MCF 10A (cell line): Measurements from ENCODE around the gene GPR61. TPM values are rescaled to one million over a fixed set of nuclear protein-coding genes. Genes with fewer than 3 reads are reported as not detected.

Experiments
- BruUV-seq: library from RNA; stranded (reverse); fragments of 400-500 nt; replicated peaks from 2 replicates; lab custom pipeline; 2021; lab: Mats Ljungman, UMichigan
- CTCF ChIA-PET: fragments of 300-600 bp; sonication (Branson Sonifier 250); formaldehyde crosslinking; extraction: SDS; loops from one replicate; lab custom pipeline; 2021; ENCODE audit warnings: antibody characterized with exemption, inconsistent platforms; lab: Yijun Ruan, JAX
- POLR2A ChIA-PET: fragments of 300-600, 350-650 bp; sonication (Branson Sonifier 250); formaldehyde crosslinking; extraction: SDS; loops from one replicate; lab custom pipeline; 2020; ENCODE audit warnings: antibody characterized with exemption, inconsistent platforms; lab: Yijun Ruan, JAX
- DNase-seq: peaks from one replicate; pipeline ENCODE4 v3.0.0-alpha.2; 2018; ENCODE audit not compliant: unreplicated experiment
- H3K27ac Mint-ChIP-seq: one replicate; pipeline ENCODE4 v1.8.0; 2022; ENCODE audit warnings: mild to moderate bottlenecking, low read depth, mixed read lengths; ENCODE audit not compliant: unreplicated experiment
- H3K27me3 Mint-ChIP-seq: one replicate; pipeline ENCODE4 v1.8.0; 2022; ENCODE audit warnings: mixed read lengths; ENCODE audit not compliant: insufficient read depth, unreplicated experiment
- H3K36me3 Mint-ChIP-seq: one replicate; pipeline ENCODE4 v1.8.0; 2022; ENCODE audit warnings: mild to moderate bottlenecking, moderate library complexity, mixed read lengths; ENCODE audit not compliant: insufficient read depth, unreplicated experiment
- H3K4me1 Mint-ChIP-seq: one replicate; pipeline ENCODE4 v1.8.0; 2022; ENCODE audit warnings: mixed read lengths; ENCODE audit not compliant: insufficient read depth, unreplicated experiment
- H3K4me3 Mint-ChIP-seq: one replicate; pipeline ENCODE4 v1.8.0; 2022; ENCODE audit warnings: mild to moderate bottlenecking, moderate library complexity, mixed read lengths; ENCODE audit not compliant: unreplicated experiment
- H3K9me3 Mint-ChIP-seq: one replicate; pipeline ENCODE4 v1.8.0; 2022; ENCODE audit warnings: mixed read lengths; ENCODE audit not compliant: unreplicated experiment
- intact Hi-C: fragments of 100-400 bp; cut with micrococcal nuclease; formaldehyde crosslinking; loops from 2 replicates; pipeline ENCODE4 v1.14.1; 2022
- total RNA-seq: library from RNA; stranded (reverse); gene quantifications from 2 replicates; pipeline ENCODE4 v1.2.3, GENCODE V29; 2022
- TF ChIP-seq, protein P1 (sequence below): fragments of 200-600 bp; IDR thresholded peaks from one replicate; pipeline ENCODE4 v1.8.0; 2022; ENCODE audit warnings: antibody characterized with exemption, mild to moderate bottlenecking; ENCODE audit not compliant: unreplicated experiment

The GPR61 gene
- total RNA-seq, 1 experiment from 2014 or later, result not detected

DNA sequence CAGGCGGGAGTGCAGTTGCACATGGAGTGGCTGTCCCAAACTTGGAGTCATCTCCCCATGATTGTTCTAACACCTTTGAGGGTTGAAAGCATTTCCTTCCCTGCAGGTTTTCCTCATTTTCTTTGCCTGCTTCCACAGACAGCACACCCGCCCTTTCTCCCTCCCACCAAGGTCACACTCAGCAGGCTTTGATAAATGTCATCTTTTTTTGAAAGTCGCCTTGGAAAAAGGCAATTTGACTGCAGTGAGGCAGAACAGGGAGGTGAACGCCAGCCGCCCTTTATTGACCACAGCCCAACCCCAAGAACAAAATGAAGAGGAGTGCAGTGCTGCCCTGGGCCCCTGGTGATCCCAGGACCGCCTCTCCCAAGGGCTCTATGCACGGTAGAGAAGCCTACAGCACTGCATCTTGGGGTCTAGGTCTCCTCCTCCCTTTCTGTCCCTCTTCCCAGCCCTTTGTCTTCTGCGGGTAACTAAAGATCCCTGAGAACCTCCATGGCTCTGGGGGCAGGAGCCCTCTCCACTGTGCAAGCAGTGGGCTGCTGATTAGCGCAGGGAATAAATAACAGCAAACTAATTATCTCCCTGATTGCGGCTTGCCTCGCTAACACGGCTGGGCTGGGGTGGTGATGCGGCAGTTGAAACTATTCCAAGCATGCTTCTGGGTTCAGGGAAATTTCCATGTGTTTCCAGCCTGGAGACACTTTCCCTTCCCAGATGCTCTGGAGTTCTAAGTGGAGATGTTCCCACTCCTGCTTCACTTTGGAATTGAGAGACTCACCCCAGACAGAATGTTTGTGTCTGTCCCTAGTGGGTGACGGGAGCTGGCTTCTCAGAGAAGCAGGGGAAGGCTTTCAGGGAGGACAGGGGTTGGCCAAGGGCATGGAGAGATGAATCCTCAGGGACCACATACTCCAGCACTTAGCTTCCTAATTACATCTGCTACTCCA, 18.4 kb upstream of the GPR61 start:
- H3K4me1 Mint-ChIP-seq, result no peaks in the 10 kb centered on the region
- CTCF ChIA-PET, result interaction anchor here (0.7 to 40.0 kb wide), 5 partner anchors 11 to 27 kb away, joined by 3 to 1071 read pairs (median 41); partner anchors contain the start of genes AMIGO1, ATXN7L2, CYB561D1 and GPR61
- H3K27me3 Mint-ChIP-seq, result peaks cover 24% of the 10 kb centered on the region

GRCh38 chr1:109522026-109522425, 17.6 kb upstream of the GPR61 start:
- Mint-ChIP-seq H3K36me3 (no peaks in the 10 kb centered on the region), H3K9me3 (no peaks in the 10 kb centered on the region), H3K27ac (no peak overlapping the region), H3K27me3 (peaks cover 28% of the 10 kb centered on the region), H3K4me1 (no peaks in the 10 kb centered on the region), H3K4me3 (no peak overlapping the region)
- CTCF ChIA-PET, result interaction anchor here (0.7 to 26.1 kb wide), 3 partner anchors 11 to 21 kb away, joined by 3 to 1071 read pairs (median 41); partner anchors contain the start of genes AMIGO1, ATXN7L2 and CYB561D1
- intact Hi-C loops, result no loop called here
- POLR2A ChIA-PET, result interaction anchor here (0.9 kb wide), 1 partner anchor 27 kb away, joined by 4 read pairs; the partner anchor contains the start of gene GNAI3
- no peak for DNase-seq
- TF ChIP-seq, protein P1, sequence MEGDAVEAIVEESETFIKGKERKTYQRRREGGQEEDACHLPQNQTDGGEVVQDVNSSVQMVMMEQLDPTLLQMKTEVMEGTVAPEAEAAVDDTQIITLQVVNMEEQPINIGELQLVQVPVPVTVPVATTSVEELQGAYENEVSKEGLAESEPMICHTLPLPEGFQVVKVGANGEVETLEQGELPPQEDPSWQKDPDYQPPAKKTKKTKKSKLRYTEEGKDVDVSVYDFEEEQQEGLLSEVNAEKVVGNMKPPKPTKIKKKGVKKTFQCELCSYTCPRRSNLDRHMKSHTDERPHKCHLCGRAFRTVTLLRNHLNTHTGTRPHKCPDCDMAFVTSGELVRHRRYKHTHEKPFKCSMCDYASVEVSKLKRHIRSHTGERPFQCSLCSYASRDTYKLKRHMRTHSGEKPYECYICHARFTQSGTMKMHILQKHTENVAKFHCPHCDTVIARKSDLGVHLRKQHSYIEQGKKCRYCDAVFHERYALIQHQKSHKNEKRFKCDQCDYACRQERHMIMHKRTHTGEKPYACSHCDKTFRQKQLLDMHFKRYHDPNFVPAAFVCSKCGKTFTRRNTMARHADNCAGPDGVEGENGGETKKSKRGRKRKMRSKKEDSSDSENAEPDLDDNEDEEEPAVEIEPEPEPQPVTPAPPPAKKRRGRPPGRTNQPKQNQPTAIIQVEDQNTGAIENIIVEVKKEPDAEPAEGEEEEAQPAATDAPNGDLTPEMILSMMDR, result no peak
- no TSS peak for BruUV-seq

More for the DNA sequence above, 18.4 kb upstream of the GPR61 start:
- DNase-seq, result no peak
- POLR2A ChIA-PET, result interaction anchor here (0.9 kb wide), 2 partner anchors 11 to 27 kb away, joined by 4 read pairs; partner anchors contain the start of genes AMIGO1 and GNAI3
- Mint-ChIP-seq H3K9me3 (no peaks in the 10 kb centered on the region), H3K4me3 (no peak overlapping the region), H3K27ac (no peak overlapping the region), H3K36me3 (no peaks in the 10 kb centered on the region)
- no TSS peak for BruUV-seq
- TF ChIP-seq, protein P1, result no peak
- intact Hi-C loops, result no loop called here

GRCh38 chr1:109523706-109524105, 16.0 kb upstream of the GPR61 start:
- no peak for DNase-seq
- Mint-ChIP-seq H3K4me1 (no peaks in the 10 kb centered on the region), H3K27me3 (peaks cover 28% of the 10 kb centered on the region), H3K4me3 (no peak overlapping the region), H3K27ac (no peak overlapping the region), H3K9me3 (no peaks in the 10 kb centered on the region), H3K36me3 (no peaks in the 10 kb centered on the region)
- POLR2A ChIA-PET, result interaction anchor here (0.7 to 2.7 kb wide), 3 partner anchors 10 to 39 kb away, joined by 3 to 6 read pairs (median 3); partner anchors contain the start of gene CYB561D1
- no TSS peak for BruUV-seq
- TF ChIP-seq, protein P1, result no peak
- CTCF ChIA-PET, result interaction anchor here (4.1 to 26.1 kb wide), 2 partner anchors 9 to 23 kb away, joined by 41 to 1071 read pairs; partner anchors contain the start of genes AMIGO1, ATXN7L2 and CYB561D1
- intact Hi-C loops, result no loop called here
